NCI-H187 treated with DMSO at 0.1 percent for 48 hours (cell line): ENCODE data around the gene KCNIP4.

Experiments
- DNase-seq: peaks from one replicate; lab custom pipeline; 2025; lab: John Stamatoyannopoulos, UW

KCNIP4 gene

GRCh38 chr4:21555083-21555482 lies 393.5 kb downstream of the KCNIP4 start:
- no peak for DNase-seq

- DNase-seq, result no peak
Measured at GRCh38 chr4:21554500-21554899, 394.1 kb downstream of the KCNIP4 start.

GRCh38 chr4:21554066-21554465 lies 394.5 kb downstream of the KCNIP4 start:
- DNase-seq, result no peak

DNA sequence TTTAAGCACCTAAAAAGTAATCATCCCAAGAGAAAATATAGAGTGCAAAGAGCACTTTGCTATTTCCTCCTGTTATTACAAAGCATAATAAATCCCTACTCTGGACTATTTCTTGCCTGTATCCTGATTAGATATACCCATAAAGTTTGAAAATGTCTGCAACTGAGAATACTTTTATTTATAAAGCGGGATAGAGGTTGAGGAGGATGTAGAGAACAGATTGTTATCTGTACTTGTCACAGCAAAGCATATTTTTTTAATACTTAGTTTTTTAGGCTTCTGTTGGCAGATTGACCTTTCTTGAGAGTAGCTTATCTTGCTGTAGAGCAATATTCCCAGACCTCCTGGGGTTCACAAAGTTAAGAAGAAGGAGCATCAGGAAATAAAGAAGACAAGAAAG lies 396.1 kb downstream of the KCNIP4 start:
- DNase-seq, result no peak

DNA sequence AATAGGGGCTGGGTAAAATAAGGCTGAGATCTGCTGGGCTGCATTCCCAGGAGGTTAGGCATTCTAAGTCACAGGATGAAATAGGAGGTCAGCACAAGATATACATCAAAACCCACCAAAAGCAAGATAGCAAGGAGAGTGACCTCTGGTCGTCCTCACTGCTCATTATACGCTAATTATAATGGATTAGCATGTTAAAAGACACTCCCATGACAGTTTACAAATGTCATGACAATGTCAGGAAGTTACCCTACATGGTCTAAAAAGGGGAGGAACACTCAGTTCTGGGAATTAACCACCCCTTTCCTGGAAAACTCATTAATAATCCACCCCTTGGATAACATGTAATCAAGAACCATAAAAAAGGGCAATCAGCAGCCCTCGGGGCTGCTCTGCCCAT lies 403.6 kb downstream of the KCNIP4 start:
- DNase-seq, result no peak

DNA sequence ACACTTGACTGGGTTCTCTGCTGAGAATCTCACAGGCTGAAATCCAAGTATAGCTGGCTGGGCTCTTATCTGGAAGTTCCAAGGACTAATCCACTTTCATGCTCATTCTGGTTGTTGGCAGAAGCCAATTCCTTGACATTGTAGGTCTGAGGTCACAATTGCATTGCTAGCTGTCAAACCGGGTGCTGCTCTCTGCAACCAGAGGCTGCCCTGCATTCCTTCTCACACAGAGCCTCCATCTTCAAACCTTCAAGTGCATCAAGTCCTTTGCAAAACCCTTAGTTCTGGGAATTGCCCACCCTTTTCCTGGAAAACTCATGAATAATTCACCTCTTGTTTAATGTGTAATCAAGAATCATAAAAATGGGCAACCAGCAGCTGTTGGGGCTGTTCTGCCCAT lies 404.2 kb downstream of the KCNIP4 start:
- DNase-seq, result no peak

- no peak for DNase-seq
Measured at GRCh38 chr4:21543514-21543913, 405.1 kb downstream of the KCNIP4 start.

GRCh38 chr4:21535898-21536297 lies 412.7 kb downstream of the KCNIP4 start:
- no peak for DNase-seq

DNA sequence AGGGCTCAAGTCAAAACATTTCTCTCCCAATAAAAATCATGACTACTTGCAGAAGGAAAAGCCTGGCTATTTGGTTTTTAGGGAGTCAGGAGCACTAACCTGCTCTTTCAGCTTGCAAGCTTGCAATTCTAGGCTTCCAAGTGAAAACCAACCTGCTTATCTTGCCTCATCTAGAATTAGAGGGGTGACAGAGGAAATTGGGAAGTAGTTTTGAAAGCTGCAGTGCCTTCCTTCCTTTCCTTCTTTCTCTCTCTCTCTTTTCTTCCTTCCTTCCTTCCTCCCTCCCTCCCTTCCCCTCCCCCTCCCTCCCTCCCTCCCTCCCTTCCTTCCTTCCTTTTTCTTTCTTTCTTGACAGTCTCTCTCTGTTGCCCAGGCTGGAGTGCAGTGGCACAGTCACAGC lies 417.5 kb downstream of the KCNIP4 start:
- no peak for DNase-seq

DNA sequence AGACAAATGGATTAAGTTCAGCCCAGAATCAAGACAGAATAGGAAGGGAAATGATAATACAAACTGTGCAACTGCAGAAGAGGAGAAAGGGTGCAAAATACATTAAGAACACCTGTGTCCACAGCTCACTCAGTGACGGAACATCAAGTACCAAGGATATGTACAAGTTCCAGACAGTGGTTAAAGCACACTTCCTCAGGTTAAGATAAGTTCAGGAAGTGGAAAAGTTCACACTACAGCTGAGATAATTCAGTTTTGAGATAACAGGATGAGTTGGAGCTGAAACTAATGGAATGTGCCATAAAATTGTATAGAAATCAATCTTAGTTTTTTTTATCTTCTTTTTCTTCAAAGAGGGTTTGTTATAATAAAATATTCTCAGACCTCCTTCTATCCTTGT lies 419.4 kb downstream of the KCNIP4 start:
- DNase-seq, result no peak

DNA sequence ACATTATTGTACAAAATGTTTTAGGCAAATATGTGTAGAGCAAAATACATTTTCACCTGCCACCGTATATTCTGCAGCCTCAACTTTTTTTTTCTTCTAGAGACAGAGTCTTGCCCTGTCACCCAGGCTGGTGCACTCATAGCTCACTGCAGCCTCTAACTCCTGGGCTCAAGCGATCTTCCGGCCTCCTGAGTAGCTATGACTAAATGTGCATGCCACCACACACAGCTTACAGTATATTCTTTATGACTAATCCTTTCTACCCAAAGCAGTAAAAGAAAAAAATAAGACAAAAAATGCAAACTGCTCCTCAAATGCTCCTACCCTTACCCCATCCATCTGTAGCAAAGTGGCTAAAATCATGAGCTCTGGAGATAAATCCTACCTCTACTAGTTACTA lies 426.3 kb downstream of the KCNIP4 start:
- DNase-seq, result no peak

DNA sequence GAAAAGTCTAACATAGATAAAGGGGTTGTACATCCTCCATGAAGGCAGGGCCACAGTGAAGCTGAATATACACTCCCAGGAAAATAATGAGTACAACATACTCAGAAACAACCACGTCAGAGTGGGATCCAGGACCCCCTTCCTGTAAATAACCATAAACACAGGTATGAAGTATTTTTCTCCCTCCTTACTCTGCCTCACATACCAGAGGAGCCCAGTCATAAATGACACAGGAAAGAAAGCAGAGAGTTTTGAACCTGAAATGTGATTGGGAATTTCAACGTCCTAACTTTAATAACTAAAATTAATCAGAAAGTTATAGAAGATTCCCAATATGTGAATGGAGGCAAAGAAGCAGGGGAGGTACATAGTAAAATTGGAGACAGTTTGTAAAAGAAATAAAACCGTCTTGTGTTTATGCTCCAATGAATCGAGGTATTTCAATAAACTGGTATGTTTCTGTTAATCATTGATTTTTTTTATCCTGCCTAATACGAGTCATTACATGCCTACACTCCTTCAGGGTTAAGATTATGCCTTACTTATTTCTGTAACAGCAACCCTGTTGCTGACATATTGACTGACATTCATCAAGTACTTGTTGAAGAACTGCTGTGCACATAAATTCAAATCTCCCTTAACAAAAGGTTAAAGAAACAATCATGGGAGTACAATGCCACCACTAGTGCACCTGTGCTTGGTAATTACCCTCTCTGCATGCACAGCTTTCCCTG lies 431.3 kb downstream of the KCNIP4 start:
- DNase-seq, result no peak

- DNase-seq, result no peak
Measured at GRCh38 chr4:21514022-21514694, 434.4 kb downstream of the KCNIP4 start.

GRCh38 chr4:21512353-21512752 lies 436.2 kb downstream of the KCNIP4 start:
- DNase-seq, result no peak

GRCh38 chr4:21507439-21507838 lies 441.1 kb downstream of the KCNIP4 start:
- no peak for DNase-seq

DNA sequence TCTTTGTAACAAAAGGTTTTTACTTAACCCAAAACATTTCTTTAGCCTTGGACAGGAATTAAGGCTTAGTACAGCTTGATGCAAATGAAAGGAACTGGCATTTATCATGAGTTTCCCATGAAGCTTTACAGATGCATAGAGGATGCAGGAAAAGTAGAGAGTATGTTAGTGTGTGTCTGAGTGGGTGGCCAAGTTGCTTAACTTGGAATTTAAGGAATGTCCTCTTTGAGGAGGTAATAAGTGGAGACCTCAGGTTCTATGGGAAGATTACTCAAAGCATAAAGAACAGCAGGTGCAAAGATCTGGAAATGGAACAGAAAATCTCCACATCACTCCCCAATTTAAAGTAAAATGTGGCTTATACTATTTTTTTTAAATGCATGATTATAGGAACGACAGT lies 457.9 kb downstream of the KCNIP4 start:
- no peak for DNase-seq

DNA sequence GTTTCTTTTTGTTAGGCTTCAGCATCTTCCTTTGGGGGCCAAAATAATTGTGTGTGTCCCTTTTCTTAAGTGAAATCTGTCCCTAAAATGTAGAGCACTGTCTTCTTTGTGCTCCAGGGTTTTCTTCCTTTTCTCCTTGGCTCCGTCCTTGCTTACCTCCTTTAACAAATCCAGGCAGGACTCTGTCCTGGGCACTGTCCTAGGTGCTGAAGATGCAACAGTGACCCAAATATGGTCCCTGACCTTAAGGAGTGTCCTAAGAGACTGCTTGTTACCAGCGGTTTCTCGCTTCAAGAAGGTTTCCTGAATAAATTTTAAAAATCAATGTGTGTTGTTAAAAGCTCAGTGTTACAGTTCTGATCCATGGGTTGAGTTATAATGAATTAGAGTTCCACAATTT lies 471.8 kb downstream of the KCNIP4 start:
- DNase-seq, result no peak

DNA sequence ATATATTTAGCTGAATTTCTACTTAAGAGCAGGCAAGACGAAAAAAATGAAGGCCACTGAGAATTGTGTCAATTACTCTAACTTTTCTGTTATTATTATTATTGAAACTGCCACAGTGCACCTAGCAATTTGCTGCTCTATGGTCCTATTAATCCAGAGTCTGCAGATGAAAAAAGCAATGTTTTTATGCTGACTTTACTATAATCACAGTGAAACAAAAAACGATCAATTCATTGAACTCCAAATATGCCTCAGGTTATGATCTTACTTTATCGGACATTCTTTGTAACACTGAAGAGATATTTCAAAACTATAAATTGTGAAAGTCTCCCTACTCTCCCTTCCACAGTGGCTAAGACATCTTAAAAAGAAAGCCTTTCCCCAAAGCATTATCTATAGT lies 474.4 kb downstream of the KCNIP4 start:
- no peak for DNase-seq

DNA sequence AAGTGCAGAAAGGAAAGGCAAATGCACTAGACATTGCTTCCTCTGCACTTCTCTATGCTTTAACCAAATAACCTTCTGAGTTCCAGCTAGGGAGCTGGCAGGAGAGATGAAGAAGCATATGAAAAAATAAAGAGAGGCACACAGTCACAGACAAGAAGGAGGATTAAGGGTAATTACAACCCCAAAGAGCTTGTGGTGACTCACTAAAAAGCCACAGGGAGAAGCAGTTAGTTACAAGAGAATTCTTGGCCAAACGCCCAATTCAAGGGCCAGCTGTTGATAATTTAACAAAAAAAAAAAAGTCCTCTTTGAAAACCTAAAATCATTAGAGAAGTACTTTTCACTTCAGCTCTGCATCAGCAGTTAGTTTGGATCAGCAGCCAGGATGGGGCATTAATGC lies 478.0 kb downstream of the KCNIP4 start:
- DNase-seq, result no peak

DNA sequence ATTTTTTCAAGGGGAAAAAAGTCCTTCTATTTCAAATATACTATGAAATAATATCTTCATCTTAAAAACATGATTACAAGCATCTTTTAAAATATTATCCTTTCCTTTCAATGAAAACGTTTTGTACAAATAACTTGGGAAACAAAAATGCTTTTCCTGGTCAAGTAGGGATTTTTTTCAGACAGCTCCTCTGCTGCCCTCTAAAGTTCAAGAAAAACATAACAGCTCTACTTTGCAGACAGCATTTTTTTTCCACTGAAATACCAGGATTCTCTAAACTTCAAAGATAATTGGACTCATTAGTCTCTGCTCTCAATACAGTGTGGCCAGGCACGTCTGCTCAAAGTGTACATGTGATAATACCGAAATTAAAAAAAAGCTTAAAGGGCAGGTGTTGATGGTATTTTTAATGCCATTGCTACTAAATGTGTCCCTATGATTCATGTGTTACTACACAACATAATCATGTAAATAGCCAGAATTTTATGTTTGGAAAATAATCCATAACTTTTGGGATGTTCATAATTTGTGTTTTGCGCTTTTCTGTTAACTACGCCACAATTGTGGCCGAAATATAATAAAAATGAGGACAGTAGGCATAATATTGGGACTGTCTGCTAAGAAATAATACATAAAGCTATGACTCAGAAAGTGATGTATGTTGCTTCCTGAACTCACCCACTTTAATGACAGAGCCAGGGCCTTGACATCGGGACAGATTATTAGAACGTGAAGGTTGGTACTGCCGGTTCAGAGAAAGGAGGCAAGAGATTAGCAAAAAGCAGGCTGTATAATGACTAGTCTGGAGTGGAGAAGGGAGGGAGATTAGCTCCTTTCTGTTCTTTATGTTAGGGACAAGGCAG lies 478.9 kb downstream of the KCNIP4 start:
- no peak for DNase-seq

DNA sequence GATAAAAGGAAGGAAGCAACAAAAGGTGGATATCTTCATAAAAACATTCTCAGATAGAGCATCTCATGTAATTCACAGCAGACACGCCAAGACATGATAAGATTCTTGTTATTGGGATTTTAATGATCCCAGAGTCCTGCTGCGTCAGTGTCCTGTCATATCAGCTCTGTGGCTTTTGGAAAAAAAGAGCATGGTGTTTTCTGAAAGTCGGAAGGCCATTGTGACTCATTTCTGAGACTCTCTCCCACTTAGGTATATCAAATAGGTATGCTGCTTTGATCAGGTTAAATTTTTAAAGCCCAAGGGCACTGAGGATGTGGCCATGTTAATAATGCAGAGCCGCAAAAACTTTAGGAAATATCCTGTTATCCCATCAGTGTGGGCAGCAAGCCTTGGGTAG lies 481.0 kb downstream of the KCNIP4 start:
- DNase-seq, result no peak

- no peak for DNase-seq
Measured at GRCh38 chr4:21457086-21457840, 491.3 kb downstream of the KCNIP4 start.
